Fibroblast of skin of back (primary cell): Measurements from ENCODE around the gene KPNB1.

ENCODE experiments used
- DNase-seq: peaks from one replicate; pipeline ENCODE4 v3.0.0-alpha.2; 2013

The KPNB1 gene

DNA sequence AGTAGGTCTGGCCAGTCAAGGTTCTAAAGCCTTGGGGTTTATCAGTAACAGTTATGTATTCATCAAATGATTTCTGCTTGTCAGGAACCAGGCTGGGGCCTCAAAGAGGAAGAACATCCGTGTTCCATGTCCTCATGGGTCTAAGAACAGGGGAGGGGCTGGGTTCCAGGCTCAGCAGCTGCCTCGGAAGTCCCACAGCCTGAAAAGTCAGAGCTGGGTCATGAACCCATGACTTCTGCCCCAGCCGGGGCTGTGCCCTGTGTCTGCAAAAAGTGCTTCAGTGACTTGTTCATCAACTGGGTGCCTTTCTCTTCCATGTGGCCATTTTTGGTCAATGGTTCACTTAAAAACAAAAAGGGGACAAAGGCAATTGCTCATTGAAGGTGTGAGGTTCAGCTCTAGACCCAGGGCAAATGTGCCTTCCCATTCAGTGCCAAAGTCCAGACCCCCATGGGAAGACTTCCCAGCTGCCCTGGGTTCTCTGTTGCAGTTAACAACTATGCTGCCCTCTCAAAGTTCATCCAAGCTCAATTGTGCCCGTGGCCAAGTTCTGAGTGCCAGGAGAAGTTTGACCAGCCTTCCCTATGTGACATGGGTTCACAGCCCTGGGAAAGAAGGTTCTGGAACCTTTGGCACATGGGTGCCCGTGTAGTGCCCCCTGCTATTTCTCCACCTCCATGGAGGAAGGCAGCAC is 62.8 kb downstream of the KPNB1 start:
- no peak for DNase-seq

DNA sequence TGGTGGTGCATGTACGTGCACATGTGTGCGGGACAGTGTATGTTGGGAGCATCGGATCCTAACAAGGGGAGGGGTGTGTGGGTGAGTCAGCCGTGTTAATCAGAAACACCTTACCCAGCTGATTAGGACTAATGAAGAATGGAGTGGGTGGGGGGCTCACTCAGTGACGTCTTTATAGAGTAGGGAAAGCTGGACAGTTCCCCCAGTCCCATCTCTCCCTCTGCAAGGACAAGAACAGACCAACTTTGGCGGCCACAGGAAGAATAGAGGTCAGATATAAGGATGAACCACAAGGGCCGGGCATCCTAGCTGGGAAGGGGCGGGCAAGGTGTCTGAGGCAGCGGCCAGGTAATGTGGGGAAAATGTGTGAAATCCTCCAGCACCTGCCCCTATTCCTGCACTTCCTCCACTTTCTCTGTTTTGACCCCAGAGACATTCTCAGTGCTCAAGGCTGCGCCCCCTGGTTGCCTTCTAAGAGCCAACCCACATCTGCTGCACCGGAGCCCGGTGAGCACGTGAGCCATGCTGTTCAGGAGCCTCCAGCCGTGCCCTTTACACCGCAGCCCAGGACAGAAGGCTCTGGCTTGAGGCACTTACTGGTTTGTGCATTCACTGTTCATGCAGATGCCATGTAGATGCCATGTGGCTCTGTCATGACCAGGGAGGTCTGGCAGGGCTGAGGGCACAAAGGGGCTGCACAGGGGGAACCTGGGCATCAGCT is 64.4 kb downstream of the KPNB1 start:
- no peak for DNase-seq

DNA sequence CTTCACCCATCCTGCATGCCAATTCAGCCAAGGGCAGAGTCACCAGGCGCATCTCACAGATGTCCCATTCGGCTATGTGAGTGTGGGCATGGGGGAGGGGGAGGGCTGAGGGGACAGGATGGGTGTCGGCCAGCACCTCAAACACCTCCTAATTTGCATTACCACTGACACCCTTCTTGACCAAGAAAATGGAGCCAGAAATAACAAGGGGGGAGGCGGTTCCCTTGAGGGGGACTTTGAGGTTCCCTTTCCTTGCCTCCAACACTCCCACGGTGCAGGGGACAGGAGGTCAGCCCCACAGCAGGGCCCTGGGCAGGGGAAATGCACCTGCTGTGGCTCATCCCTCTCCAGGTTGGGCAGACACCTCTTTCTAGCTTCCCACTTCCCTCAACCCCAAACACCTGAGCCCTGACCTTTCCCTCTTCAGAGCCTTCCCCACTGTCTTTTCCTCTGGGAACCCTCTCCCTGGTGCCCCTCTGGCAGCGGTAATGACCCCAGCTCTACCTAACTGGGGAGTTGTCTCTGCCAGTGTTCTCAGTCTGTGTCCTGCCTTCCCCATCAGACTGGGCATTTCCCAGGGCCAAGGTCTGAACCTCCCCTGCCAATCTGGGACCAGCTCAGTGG is 65.2 kb downstream of the KPNB1 start:
- DNase-seq: no peak

DNA sequence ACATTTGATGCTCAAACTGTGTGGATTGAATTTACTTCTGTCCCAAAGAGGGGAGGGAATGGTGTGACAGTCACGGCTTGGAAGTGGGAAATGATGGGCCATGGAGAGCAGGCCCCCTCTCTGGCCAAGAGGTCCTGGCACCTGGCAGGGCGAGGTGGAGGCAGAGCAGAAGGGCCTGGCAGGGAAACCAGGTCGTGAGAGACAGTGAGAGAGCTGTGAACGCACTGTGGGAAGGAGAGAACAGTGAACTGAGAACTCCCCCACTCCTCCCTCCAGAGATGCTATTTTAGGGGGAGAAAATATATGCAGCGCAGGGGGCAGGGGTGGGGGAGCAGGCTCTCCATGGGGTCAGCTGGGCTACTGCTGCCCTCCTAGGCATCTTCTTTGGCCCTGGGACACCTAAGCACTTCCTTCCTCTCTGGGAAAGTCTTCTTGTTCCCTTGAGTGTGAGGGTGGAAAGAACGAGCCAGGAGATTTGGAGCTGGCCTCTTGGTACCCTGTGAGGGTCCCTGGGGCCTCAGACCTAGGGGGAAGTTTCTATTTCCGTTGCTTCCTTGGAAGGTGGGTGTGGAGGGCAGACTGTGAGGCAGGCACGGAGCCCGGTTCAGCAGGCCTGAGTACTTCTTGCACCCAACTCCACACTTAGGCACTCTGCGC is 66.1 kb downstream of the KPNB1 start:
- no peak for DNase-seq

DNA sequence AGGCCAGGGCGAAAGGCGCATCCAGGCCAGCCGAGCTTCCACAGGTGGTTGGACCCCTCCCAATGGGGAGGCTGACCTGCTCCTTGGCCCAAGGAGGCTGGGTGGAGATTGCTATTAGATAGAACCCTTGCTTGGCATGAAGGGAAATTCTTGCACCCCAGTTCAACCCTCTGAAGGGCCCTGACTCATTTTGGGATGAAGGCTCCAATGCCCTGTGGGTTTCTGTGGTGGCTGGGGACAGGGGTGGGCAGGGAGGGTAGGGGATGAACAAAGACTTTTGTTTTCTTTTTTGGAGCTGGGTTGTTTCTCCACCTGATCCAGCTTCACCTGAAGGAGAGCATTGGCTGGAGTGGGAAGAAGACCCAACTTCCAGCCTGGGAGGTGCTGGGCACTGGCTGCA is 66.7 kb downstream of the KPNB1 start:
- DNase-seq: no peak

DNA sequence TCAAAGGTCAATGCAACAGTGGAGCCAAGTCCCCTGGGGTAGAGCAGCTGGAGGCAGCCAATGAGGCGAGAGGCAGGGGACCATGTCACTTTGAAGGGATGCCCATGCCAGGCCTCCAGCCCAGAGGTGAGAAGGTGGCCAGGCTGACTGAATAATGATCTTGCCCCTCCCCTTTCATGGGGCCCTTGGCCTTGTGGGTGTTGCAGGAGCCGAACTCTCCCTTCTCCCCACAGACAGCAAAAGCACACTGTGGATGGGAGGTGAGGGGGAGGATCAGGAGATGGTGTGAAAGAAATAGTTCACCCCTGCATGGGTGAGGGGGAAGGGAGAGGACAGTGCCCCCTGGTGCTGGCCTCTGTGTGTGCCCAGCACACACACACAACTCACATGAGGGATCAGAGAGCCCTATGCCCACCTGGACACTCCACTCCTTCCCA is 67.6 kb downstream of the KPNB1 start:
- DNase-seq: no peak

DNA sequence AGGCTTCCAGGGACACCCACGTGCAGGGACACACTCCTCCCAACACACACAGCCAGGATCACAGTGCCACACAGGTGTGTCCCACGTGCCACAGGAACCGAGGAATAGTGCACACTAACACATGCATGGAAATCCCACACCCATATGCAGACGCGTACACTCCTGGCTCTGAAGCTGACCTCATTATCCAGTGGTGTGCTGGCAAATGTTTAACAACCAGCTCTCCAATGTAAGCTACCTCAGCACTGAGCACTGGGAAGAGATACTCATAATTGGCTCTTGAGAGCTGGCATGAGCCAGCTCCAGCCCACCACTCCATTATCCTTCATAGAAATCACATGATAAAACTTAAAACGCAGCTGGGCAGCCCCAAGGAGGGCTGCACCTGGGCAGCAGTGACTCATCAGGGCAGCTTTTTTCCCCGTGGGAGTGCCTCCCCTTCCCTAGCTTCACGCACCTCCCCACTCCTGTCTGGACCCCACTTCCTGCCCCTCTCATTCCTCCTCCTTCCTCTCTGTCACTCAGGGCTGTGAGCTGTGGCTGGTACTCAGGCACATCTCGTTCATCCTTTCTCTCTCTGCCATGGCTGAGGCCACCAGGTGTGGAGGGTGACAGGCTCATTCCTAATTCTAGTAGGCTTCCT is 68.4 kb downstream of the KPNB1 start:
- no peak for DNase-seq

DNA sequence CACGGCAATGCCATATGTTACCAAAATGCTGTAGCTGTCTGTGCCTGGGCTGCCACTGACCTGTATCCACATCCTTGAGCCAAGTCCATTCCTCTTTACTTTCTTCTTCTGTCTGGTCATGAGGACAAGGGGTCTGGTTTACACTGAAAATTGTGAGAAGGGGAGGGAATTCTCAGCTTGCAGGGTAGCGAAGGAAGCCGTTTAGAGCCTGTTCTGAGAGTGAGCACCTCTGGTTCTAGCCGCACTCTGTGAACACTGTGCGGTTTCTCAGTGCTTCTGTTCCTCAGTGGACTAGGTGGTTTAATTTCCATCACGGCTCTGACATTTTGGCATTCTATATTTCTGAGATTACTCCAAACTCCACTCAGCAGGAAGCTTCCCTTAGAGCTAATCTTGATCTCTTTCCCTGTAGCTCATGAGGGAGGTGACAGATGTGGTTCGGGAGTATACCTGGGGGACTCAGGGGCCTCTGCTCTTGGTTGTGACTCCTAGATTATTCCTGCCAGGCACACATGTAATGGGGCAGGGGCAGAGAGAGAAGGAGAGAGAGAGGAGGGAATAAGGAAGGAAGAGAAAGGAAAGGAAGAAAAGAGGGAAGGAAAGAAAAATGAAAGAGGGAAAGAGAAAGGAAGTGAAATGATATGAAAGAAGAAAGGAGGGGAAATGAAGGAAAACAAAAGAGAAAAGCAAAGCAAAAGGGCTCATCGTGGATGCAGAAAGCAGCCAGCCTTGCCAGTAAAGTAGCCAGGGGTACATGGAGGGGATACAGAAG is 69.1 kb downstream of the KPNB1 start:
- DNase-seq: no peak

DNA sequence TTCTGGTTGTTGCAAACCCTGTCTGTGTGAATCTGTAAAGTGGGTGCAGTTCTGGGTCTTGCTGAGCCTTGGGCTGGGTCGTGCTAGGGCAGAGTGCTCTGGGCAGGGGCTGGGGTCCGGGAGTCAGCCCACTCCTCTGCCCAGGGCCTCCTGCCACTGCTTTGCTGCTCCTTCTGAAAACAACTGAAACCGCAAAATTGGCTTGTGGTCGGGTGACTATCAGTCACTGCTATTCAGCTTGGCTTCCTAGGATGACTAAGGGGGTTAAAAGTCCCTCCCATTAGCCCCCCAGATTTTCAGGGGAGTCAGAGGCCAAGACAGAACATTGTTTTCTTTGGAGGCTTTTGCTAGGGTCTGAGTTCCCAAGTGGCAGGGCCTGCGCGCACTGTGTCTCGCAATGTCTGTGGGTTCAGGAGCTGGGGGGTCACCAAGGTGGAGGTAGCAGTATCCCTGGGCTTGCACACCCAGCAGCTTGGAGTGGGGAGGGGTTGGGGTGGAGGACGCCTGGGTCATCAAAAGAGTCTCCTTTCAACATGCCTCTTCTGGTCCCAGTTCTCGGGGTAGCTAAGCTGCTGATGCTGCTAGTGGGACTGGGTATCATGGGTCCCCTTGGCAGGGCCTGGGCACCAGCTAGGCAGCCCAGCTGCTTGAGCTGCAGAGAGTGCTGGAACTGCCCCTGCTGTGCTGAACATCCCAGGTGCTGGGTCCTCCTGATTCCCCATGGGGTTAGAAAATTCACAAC is 69.9 kb downstream of the KPNB1 start:
- peak; percentile 88 for DNase-seq

DNA sequence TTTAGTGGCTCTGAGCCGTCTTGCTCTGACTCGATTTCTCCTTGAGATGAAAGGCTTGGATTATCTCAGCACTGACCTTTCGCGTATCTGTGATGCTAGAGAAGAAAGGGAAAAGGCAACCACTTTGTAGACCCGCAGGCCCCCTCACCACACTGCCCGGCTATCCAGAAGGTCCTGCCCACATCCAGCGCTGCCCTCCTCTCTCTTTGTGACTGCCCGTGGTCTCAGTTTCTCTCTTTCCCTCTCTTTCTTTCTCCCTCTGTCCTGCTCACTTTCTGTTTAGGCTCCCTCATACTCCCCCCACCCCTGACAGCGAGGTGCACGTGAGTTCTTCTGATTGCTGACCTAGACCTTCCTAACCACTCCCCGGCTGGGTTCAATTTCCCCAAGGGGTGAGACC is 70.5 kb downstream of the KPNB1 start:
- no peak for DNase-seq

DNA sequence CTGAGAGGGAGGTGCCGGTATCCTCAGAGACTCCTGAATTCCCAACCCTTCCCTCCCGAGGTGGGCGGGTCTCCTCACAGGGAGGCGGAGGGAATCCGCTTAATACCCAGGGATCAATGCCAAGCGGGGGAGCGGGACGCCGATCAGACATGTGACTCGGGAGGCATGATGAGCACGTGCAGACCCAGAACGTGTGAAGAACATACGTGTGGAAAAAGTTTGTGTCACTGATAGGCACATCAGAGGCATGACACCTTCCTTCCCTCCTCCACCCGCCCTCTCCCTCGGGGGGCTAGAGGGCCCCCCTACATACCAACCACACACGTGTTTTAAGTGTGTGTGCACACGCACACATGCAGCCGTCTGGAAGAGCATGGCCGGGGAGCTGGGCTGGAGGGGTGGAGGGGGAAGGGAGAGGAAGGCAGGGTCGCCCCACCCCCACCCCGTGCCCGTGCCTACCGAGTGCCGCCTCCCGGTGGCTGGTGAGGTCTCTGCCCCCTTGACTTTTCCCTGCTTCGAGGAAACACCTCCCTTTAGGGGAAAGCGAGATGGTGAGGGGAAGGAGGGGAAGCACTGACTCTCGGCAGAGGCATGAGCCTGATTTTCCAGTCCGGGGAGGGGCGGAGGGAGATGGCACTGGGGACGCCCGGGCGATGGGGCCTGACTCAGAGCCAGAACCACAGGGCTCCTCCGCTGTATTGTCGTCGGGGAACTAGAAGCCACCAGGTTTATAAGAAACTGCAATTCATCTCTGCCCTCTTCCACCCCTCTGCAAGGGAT is 71.2 kb downstream of the KPNB1 start:
- peak; percentile 83 for DNase-seq

DNA sequence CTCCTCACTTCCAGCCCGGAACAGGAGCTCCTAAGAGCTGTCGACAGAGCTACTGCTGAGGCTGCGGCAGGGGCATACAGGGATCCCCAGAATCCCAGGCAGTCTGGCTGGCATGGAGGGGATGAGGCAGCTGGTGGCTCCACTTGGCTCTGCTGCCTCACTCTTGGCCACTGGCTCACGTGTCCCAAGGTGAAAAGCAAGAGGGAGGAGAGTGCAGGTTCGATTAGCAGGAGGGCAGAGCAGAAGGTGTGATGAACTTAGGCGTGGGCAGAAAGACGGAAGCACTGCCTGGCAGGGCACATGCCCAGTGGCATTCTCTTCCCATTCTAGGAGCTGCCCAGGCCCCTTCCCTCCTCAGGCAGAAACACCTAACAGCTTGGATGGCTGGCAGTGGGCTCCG is 72.0 kb downstream of the KPNB1 start:
- no peak for DNase-seq

DNA sequence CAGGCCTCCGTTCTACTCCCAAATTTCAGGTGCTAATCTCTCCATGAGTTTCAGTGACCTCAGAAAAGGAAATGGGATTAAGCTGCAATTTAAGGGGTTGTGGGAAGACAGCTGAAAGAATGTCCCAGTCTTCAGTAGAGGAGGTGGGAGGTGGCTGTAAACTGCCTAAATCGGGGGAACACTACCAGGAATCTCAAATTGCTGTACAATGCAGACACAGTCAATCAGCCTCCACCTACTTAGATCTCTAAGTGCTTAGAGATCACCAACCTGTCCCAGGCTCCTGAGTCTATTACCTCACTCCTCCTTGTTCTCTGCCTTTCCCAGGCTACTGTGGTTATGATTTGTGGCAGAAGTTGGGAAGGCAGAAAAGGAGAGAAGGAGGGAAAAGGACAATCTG is 75.0 kb downstream of the KPNB1 start:
- no peak for DNase-seq

DNA sequence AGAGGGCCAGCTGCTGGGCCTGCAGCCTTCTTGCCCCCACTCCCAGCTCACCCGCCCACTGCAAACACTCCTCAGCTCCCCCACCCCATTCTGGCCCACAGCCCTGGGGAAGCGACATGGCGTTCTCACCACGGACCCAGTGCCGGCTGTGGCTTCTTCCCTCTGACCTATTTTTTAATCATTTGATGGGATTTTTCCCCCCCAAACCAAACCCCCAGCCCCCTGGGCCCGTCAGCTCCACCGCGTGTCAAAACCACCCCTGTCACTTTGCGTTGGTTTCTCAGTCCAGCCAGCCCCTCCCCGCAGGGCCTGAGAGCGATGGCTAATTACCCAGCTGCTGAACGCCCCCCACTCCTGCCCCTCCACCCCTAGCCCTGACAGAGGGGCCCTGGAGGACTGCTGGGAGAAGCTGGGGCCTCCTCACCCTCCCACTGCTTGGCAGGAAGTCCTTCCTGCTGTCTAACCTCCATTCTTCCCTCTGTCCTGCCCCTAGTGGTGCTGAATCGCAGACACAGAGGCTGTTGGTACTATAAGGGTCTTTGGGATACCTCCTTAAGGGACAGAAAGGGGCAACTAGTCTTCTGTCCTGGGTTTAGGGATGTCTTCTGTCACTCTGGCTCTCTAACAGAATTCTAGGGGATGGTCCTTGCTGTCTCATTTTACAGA is 75.9 kb downstream of the KPNB1 start:
- no peak for DNase-seq

DNA sequence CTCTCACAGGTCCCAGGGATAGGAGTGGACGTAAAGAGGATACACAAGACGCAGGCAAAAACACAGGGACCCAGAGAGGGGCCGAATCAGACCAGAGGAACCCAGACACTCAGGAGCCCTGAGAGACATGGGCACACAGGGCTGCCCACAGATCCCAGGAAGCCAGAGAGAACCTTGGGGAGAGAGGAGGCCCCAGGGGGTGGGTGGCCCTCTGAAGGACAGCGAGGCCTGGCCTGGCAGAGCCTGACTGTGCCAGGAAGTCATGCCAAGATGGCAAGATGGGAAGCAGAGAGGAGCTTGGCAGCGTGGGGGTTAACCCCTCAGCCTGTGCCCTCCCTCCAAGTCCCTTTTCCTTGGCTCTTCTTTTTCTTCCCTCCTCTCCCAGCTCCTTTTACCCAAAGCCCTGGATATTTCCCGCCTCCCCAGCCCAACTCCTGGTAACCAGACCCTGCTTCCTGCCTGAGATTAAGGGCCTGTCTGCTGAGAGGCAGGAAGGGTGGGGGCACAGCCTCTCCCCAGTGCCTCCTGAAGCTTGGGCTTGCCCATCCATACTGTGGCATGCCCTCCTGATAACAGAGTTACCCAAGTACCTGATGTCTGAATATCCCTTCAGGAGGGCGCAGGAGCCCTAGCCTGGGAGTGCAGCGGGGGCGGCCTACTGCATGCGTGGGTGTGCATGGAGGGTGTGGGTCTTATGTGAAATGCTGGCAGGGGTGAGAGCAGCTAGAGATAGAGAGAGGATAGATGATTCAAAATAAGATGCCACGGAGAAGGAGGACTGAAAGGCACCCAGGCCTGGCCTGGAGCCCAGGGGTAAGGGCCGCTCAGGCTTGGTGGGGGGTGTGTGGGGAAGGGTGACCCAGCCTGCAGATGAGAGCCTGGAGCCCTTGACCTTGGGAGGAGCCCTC is 77.3 kb downstream of the KPNB1 start:
- no peak for DNase-seq

DNA sequence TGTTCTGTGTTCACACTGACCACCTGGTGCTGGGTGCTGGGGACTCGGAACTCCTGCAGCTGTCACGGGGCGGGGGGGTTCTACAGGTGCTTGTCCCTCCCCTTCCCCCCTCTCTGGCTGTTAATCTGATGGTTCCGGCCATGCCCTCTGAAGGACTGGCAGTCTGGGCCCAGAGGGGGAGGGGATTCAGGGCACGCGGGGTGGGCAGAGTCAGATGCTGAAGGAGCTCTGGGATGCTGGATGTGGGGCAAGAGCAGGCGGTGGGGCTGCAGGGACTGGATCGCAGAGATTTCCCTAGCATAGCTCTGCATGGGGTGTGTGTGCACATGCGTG is 78.0 kb downstream of the KPNB1 start:
- DNase-seq: no peak

DNA sequence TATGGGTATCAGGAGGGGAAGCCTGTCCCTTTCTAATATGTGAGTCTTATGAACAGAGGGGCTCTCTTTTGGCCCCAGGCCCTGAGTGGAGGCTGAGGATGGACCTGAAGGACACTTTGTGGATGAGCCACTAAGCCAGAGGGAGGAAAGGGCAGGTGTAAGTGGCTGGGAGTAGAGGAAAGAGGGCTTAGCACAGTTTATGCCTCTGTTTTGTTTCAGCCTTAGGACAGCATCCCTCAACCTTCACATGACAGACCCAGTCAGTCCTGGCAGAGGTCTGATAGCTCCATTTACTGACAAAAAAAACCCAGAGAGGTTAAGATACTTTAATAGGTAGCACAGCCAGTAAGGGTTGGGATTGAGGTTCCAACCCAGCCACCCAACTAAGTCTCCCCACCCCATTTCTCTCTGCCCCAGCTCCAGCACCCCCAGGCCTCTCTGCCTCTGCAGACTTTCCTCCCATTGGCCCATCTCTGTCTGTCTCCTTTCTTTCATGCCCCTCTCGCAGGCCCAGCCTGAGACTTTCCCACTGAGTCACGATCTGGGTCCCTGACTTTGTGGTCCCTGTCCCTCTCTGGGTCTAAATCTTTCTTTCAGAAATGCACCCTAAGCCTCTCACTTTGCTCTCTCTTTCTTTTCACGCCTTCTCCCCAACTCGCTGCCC is 78.6 kb downstream of the KPNB1 start:
- no peak for DNase-seq

DNA sequence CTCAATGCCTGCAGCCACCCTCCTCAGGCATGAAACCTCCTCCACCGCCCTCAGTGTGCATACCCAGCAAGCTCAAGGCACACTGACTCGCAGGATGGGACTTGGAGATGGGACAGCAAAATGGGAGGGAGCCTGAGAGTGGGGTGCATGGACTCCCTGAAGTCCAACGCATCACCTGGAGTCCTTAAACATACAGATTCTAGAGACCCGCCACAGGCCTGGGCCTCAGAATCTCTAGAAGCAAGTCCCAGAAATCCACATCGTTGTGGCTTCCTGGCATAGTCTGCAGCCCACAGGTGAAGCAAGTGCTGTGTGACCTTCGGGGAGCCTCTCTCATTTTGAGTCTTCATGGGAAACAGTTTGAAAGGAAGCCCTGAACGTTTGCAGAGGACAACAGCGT is 79.8 kb downstream of the KPNB1 start:
- no peak for DNase-seq
